OCI-LY7 (cell line): ENCODE data around the gene TMEM221.

ENCODE experiments used
- EZH2phosphoT487 ChIP-seq: fragments of 200-600 bp; sonication (generic); IDR thresholded peaks from 2 replicates; pipeline ENCODE4 v1.6.1; 2018; ENCODE audit warnings: low read depth, borderline replicate concordance, mild to moderate bottlenecking, mixed run types, antibody characterized with exemption, low read length, moderate library complexity, mixed read lengths
- TF ChIP-seq, protein P1 (sequence below): fragments of 200-600 bp; sonication (generic); conservative IDR thresholded peaks from 2 replicates; pipeline ENCODE4 v1.5.1; 2014; ENCODE audit warnings: mild to moderate bottlenecking, antibody characterized with exemption, low read length, moderate library complexity, mixed read lengths

DNA sequence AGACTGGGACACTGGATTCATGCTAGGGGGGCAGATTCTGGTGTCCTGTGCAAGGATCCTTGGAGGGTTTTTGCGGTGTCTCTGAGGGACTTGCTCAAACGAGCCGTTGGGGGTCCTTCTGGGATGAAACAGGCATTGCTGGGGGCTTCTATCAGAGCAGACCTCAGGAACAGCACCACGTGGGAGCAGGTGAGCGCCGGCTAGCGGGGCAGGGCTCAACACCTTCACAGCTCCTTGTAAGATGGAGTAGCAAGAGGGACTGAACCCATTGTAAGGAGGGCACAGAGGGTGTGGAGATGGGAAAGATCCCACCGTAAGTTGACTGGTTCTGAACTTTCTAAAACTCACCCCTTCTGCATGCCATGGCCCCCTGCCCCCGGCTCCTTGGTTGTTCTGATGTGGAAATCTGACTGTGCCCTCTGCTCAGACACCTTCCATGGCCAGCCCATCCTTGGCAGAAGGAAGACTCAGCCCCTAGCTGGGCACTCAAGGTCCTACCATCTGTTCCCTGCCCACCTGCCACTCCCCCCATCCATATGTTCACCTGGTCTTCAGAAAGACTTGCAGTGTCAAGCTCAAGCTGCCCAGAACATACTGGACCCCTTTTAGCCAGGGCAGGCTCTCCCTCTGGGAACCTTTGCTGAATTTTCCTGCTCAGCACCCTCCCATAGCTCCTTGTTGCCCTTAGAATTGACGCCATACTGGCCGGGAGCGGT is 23.1 kb upstream of the TMEM221 start:
- TF ChIP-seq, protein P1, sequence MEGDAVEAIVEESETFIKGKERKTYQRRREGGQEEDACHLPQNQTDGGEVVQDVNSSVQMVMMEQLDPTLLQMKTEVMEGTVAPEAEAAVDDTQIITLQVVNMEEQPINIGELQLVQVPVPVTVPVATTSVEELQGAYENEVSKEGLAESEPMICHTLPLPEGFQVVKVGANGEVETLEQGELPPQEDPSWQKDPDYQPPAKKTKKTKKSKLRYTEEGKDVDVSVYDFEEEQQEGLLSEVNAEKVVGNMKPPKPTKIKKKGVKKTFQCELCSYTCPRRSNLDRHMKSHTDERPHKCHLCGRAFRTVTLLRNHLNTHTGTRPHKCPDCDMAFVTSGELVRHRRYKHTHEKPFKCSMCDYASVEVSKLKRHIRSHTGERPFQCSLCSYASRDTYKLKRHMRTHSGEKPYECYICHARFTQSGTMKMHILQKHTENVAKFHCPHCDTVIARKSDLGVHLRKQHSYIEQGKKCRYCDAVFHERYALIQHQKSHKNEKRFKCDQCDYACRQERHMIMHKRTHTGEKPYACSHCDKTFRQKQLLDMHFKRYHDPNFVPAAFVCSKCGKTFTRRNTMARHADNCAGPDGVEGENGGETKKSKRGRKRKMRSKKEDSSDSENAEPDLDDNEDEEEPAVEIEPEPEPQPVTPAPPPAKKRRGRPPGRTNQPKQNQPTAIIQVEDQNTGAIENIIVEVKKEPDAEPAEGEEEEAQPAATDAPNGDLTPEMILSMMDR: no peak
- TF ChIP-seq EZH2phosphoT487: no peak
